Karpas-422 (cell line): Measurements from ENCODE around the gene SPDYE16. TPM values are rescaled to one million over a fixed set of nuclear protein-coding genes. Genes with fewer than 3 reads are reported as not detected.
"Not testable (repeated sequence)": the region's sequence is repeated elsewhere in the genome, so short reads cannot be mapped to it uniquely, and the experiment has no call there.

Experiments
- DNase-seq: peaks from one replicate; pipeline ENCODE4 v3.0.0-alpha.2; 2015
- H2AFZ ChIP-seq: fragments of 200-600 bp; sonication (generic); 2 replicates; pipeline ENCODE4 v1.6.1; 2014; ENCODE audit warnings: antibody characterized with exemption, low read length, mixed read lengths
- H3K27ac ChIP-seq: fragments of 200-600 bp; sonication (generic); 2 replicates; pipeline ENCODE4 v1.5.1; 2014; ENCODE audit warnings: mild to moderate bottlenecking, low read length, moderate library complexity
- H3K27me3 ChIP-seq: fragments of 200-600 bp; sonication (generic); 2 replicates; pipeline ENCODE4 v1.6.1; 2014; ENCODE audit warnings: low read length, mixed read lengths
- H3K36me3 ChIP-seq: fragments of 200-600 bp; sonication (generic); 2 replicates; pipeline ENCODE4 v1.6.1; 2014; ENCODE audit warnings: low read length, mixed read lengths; ENCODE audit not compliant: insufficient read depth
- H3K4me1 ChIP-seq: fragments of 200-600 bp; sonication (generic); 2 replicates; pipeline ENCODE4 v1.6.1; 2014; ENCODE audit warnings: mild to moderate bottlenecking, low read length, mixed read lengths
- H3K4me2 ChIP-seq: fragments of 200-600 bp; sonication (generic); 2 replicates; pipeline ENCODE4 v1.6.1; 2014; ENCODE audit warnings: low read length, low read depth, mild to moderate bottlenecking; ENCODE audit not compliant: poor library complexity, severe bottlenecking
- H3K4me3 ChIP-seq: fragments of 200-600 bp; sonication (generic); 2 replicates; pipeline ENCODE4 v1.5.1; 2014; ENCODE audit warnings: mild to moderate bottlenecking, antibody characterized with exemption, low read length, mixed read lengths
- H3K79me2 ChIP-seq: fragments of 200-600 bp; sonication (generic); 2 replicates; pipeline ENCODE4 v1.6.1; 2014; ENCODE audit warnings: mild to moderate bottlenecking, low read length, mixed read lengths
- H3K9ac ChIP-seq: fragments of 200-600 bp; sonication (generic); 2 replicates; pipeline ENCODE4 v1.6.0; 2014; ENCODE audit warnings: low read length
- H3K9me2 ChIP-seq: fragments of 200-600 bp; sonication (generic), shearing (Covaris generic); replicated peaks from 2 replicates; pipeline ENCODE4 v1.6.0; 2014; ENCODE audit warnings: mild to moderate bottlenecking, low read length, moderate library complexity; ENCODE audit not compliant: insufficient read depth
- H3K9me3 ChIP-seq: fragments of 300-700, 200-600 bp; sonication (generic); 2 replicates; pipeline ENCODE4 v1.6.1; 2014; ENCODE audit warnings: low read length, mixed read lengths
- H4K20me1 ChIP-seq: fragments of 200-600 bp; sonication (generic); 2 replicates; pipeline ENCODE4 v1.6.1; 2014; ENCODE audit warnings: mild to moderate bottlenecking, antibody characterized with exemption, low read length, low read depth; ENCODE audit not compliant: insufficient read depth
- total RNA-seq: library from RNA; depleted of rRNA; stranded (reverse); fragments of >200 nt; shearing (Covaris generic); gene quantifications from 2 replicates; pipeline ENCODE4 v1.2.3, GENCODE V29; 2014; ENCODE audit warnings: low replicate concordance

SPDYE16 gene
- total RNA-seq, 1 experiment from 2014 or later = not detected

DNA sequence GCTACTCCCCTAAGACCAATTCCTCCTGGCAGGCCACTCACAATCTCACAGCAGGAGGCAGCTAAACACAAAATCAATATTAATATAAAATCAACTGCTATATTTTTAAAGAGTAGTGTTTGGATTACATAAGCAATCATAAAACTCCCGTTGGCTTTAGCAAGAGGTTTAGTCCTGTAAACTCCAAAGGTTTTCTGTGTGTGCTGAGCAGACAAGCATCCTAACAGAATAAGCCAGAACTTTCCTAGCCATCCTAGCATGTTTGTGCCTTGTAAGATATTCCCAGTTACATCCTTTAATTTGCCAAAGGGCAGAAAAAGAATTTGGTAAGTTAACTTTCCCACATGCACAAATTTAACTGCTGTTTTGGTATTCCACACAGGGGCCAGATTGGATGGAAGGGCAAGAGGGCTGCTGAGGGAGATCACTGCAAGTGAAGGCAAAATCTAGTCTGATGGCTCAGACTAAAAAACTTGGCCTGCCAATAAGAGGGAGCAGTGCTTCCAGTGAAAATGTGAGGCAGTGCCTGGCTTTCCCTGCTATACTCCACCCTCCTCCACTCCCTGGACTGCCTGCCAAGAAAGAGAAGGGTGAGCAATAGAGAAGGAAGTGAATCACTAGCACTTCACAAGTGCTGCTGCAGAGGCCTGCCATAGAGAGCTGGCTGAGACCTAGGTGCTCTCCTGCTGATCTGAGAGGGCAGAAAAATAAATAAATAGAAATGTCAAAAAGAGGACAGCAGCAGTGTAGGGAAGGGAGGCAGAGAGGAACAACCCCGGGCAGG is 39.9 kb upstream of the SPDYE16 start:
- peaks cover 73% of the 10 kb centered on the region for H3K79me2 ChIP-seq
- H3K9ac ChIP-seq, H2AFZ ChIP-seq, H3K9me2 ChIP-seq, H3K4me3 ChIP-seq, DNase-seq, H3K27me3 ChIP-seq, H3K4me2 ChIP-seq, H3K9me3 ChIP-seq, H3K27ac ChIP-seq, H4K20me1 ChIP-seq, H3K36me3 ChIP-seq: not testable (repeated sequence)
- H3K4me1 ChIP-seq = peaks cover 26% of the 10 kb centered on the region

- H3K27ac ChIP-seq, H3K4me3 ChIP-seq, H3K4me1 ChIP-seq, H3K4me2 ChIP-seq, H3K9me3 ChIP-seq, H3K36me3 ChIP-seq, H3K9me2 ChIP-seq, H3K27me3 ChIP-seq, DNase-seq, H3K9ac ChIP-seq, H4K20me1 ChIP-seq, H2AFZ ChIP-seq: not testable (repeated sequence)
- H3K79me2 ChIP-seq = peaks cover 61% of the 10 kb centered on the region
Measured at GRCh38 chr7:76575919-76576655, 33.0 kb upstream of the SPDYE16 start.

GRCh38 chr7:76575431-76575830 is 32.3 kb upstream of the SPDYE16 start:
- H3K27ac ChIP-seq, H3K9ac ChIP-seq, H3K27me3 ChIP-seq, H3K9me2 ChIP-seq, H3K36me3 ChIP-seq, H3K4me2 ChIP-seq, H3K4me1 ChIP-seq, H2AFZ ChIP-seq, H3K9me3 ChIP-seq, H3K4me3 ChIP-seq, DNase-seq, H4K20me1 ChIP-seq: not testable (repeated sequence)
- H3K79me2 ChIP-seq = peaks cover 61% of the 10 kb centered on the region

DNA sequence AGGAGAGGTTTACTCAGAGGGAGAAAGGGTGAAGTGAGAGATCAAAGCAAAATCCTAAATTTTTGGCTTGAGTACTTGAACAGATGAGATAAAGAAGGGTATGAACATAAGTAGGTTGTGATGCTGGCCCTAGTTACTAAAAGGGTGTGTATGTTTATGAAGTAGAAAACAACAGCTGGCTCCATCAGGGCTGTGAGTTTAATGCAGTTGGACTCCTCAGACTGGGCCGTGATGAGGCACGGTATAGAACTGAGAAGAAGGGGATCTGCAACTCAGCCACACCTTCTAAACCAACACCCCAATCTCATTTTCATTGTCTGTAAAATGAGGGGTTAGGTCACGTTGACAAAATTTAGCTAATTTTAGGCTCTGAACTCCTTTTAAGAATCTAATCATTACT is 29.2 kb upstream of the SPDYE16 start:
- H3K4me2 ChIP-seq, H3K27me3 ChIP-seq, H3K4me1 ChIP-seq, H3K4me3 ChIP-seq, DNase-seq, H3K9ac ChIP-seq, H4K20me1 ChIP-seq, H3K36me3 ChIP-seq, H3K9me2 ChIP-seq, H3K9me3 ChIP-seq, H2AFZ ChIP-seq, H3K27ac ChIP-seq: not testable (repeated sequence)
- peaks cover 65% of the 10 kb centered on the region for H3K79me2 ChIP-seq

GRCh38 chr7:76570324-76570775 is 27.3 kb upstream of the SPDYE16 start:
- H3K27ac ChIP-seq, H2AFZ ChIP-seq, H3K4me3 ChIP-seq, H3K36me3 ChIP-seq, H3K9me3 ChIP-seq, H3K9me2 ChIP-seq, H4K20me1 ChIP-seq, DNase-seq, H3K4me2 ChIP-seq, H3K4me1 ChIP-seq, H3K9ac ChIP-seq, H3K27me3 ChIP-seq: not testable (repeated sequence)
- peaks cover 60% of the 10 kb centered on the region for H3K79me2 ChIP-seq

DNA sequence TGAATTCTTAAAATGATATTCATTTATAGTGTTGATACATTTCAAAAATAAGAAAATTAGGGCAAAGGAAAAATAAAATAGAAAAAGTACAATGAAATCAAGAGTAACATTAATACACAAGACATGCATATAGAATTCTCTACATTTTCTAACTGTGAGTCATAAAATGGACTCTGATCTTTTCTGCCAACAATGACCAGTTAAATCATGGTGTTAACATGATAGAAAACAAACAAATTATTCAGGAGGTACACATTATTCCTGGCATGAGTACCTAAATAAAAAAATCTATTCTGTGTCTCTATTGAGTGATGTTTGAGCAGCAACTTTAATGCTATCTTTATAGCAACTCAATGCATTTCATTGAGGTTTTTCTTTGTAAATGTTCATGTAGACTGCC is 25.6 kb upstream of the SPDYE16 start:
- not testable (repeated sequence) for H3K4me3 ChIP-seq, H3K27ac ChIP-seq, H2AFZ ChIP-seq, H3K4me2 ChIP-seq, H3K27me3 ChIP-seq, H4K20me1 ChIP-seq, H3K4me1 ChIP-seq, H3K36me3 ChIP-seq, H3K9me2 ChIP-seq, H3K9me3 ChIP-seq, DNase-seq, H3K9ac ChIP-seq
- H3K79me2 ChIP-seq = peaks cover 54% of the 10 kb centered on the region

DNA sequence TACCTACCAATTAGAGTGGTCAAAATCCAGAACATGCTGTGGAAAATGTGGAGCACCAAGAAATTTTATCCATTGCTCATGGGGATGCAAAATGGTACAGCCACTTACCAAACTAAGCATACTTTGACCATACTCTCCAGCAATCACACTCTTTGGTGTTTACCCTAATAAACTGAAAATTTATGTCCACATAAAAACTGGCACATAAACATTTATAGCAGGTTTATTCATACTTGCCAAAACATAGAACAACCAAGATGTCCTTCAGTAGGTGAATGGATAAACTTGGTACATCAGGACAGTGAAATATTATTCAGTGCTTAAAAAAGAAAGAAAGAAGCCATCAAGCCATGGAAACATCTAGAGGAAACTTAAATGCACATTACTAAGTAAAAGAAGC is 24.7 kb upstream of the SPDYE16 start:
- DNase-seq, H3K27me3 ChIP-seq: not testable (repeated sequence)

GRCh38 chr7:76567311-76567710 is 24.2 kb upstream of the SPDYE16 start:
- not testable (repeated sequence) for H3K9ac ChIP-seq, H3K9me2 ChIP-seq, H3K4me3 ChIP-seq, H3K27ac ChIP-seq, H3K9me3 ChIP-seq, H3K27me3 ChIP-seq, H3K36me3 ChIP-seq, H4K20me1 ChIP-seq, H2AFZ ChIP-seq, DNase-seq, H3K4me2 ChIP-seq, H3K4me1 ChIP-seq
- peaks cover 50% of the 10 kb centered on the region for H3K79me2 ChIP-seq

More for the DNA sequence above, 24.7 kb upstream of the SPDYE16 start:
- H3K79me2 ChIP-seq = peaks cover 54% of the 10 kb centered on the region
- H3K9me3 ChIP-seq, H4K20me1 ChIP-seq, H3K36me3 ChIP-seq, H3K4me1 ChIP-seq, H3K9ac ChIP-seq, H3K9me2 ChIP-seq, H2AFZ ChIP-seq, H3K4me3 ChIP-seq, H3K27ac ChIP-seq, H3K4me2 ChIP-seq: not testable (repeated sequence)
